Measurements from ENCODE around the gene TRPM5. TPM values are rescaled to one million over a fixed set of nuclear protein-coding genes. Genes with fewer than 3 reads are reported as not detected.

TRPM5 gene
- total and polyA plus RNA-seq, 9 of the 15 experiments (the other 6 are each of a cell fraction or from before 2014, with no cell fraction given), result not detected

DNA sequence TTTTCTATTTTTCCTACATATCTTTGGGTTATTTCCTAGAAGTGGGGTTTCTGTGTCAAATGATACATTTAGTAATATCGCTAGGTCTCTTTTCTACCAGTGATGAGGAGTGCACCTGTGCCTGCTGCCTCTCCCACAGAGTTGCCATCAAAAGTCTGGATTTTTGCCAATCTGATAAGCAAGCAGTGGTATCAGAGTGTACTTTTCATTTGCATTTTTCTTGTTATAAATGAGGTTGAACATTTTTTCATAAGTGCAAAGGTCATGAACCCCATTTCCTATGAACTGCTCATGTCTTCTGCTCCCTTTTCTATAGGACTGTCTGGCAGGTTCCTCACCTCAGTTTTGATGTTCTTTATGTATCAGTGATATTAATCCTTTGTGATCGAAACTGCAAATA lies 1.7 kb downstream of the TRPM5 start:
- FAIRE-seq (no peak), DNase-seq (ENCODE audit: extremely low read depth in 1 of 4, low spot score in 3 of 4) (no peak), ATAC-seq (no peak)
- H2AFZ ChIP-seq (ENCODE audit: low read depth, low read length), result no peak overlapping the region
- no peaks in the 10 kb centered on the region for H3K79me2 ChIP-seq (ENCODE audit: control insufficient read depth, insufficient read depth, low read length)
- ChIA-PET POLR2A (no interaction called here), CTCF (ENCODE audit: low intra/inter-chr PET ratio) (no interaction called here)
- H3K4me2 ChIP-seq (ENCODE audit: insufficient read depth, low read length), result no peak overlapping the region
- TF ChIP-seq STAT5B (CRISPR knock-in tag; IDR thresholded peaks at IDR 0.05), result no peak
- peak; percentile 82 for TF ChIP-seq NFIC (IDR thresholded peaks at IDR 0.05)
- H3K9me3 ChIP-seq (replicated peaks; ENCODE audit: control insufficient read depth, insufficient read depth, low read depth, low read length), result no peaks in the 10 kb centered on the region
- peaks cover 0 to 25% of the 10 kb centered on the region in 2 experiments; a peak in 3 of 5 replicates for H3K27me3 ChIP-seq (ENCODE audit: control insufficient read depth in 2 of 2, insufficient read depth in 2 of 2, low read length in 2 of 2)
- H3K36me3 ChIP-seq (ENCODE audit: control insufficient read depth, insufficient read depth, low read length), result no peaks in the 10 kb centered on the region
- H3K9me1 ChIP-seq (ENCODE audit: control insufficient read depth, insufficient read depth, low read length), result no peaks in the 10 kb centered on the region
- peaks cover 0 to 22% of the 10 kb centered on the region in 2 experiments; a peak in 2 of 5 replicates for H3K4me1 ChIP-seq (replicated peaks in 1 of 2; ENCODE audit: control insufficient read depth in 2 of 2, insufficient read depth in 2 of 2, low read length in 2 of 2)
- H3K4me3 ChIP-seq, result no peak overlapping the region
- WGBS (ENCODE audit: insufficient coverage, low coverage, missing lambda C conversion rate), result 3% methylated on average over 2 of the region's 2 CpGs
- H4K20me1 ChIP-seq (replicated peaks; ENCODE audit: control insufficient read depth, insufficient read depth, low read length), result peaks cover 9% of the 10 kb centered on the region
- H3K9ac ChIP-seq (ENCODE audit: insufficient read depth in 1 of 2, low read depth in 2 of 2, low read length in 2 of 2), result no peak overlapping the region
- intact Hi-C loops (cut with micrococcal nuclease) (no loop called here), in situ Hi-C loops (cut with MboI) (no loop called here)
- H3K27ac ChIP-seq (ENCODE audit: extremely low read depth, low read depth, low read length), result no peak overlapping the region
- no TSS peak for BruUV-seq (replicated peaks)

- POLR2A ChIA-PET, result no interaction called here
- Histone ChIP-seq H3K27me3 (ENCODE audit: control insufficient read depth in 2 of 2, insufficient read depth in 2 of 2, low read length in 2 of 2) (peaks cover 2 to 27% of the 10 kb centered on the region in 2 experiments; a peak in 3 of 5 replicates), H3K27ac (ENCODE audit: extremely low read depth, low read depth, low read length) (no peak overlapping the region), H3K9me1 (ENCODE audit: control insufficient read depth, insufficient read depth, low read length) (no peaks in the 10 kb centered on the region), H3K9ac (ENCODE audit: insufficient read depth in 1 of 2, low read depth in 2 of 2, low read length in 2 of 2) (no peak overlapping the region), H3K4me2 (ENCODE audit: insufficient read depth, low read length) (no peak overlapping the region), H3K36me3 (ENCODE audit: control insufficient read depth, insufficient read depth, low read length) (no peaks in the 10 kb centered on the region), H3K4me3 (no peak overlapping the region), H2AFZ (ENCODE audit: low read depth, low read length) (no peak overlapping the region), H3K79me2 (ENCODE audit: control insufficient read depth, insufficient read depth, low read length) (no peaks in the 10 kb centered on the region), H3K4me1 (replicated peaks in 1 of 2; ENCODE audit: control insufficient read depth in 2 of 2, insufficient read depth in 2 of 2, low read length in 2 of 2) (peaks cover 0 to 22% of the 10 kb centered on the region in 2 experiments; a peak in 2 of 5 replicates), H3K9me3 (replicated peaks; ENCODE audit: control insufficient read depth, insufficient read depth, low read depth, low read length) (no peaks in the 10 kb centered on the region), H4K20me1 (replicated peaks; ENCODE audit: control insufficient read depth, insufficient read depth, low read length) (peaks cover 6% of the 10 kb centered on the region)
- WGBS (ENCODE audit: insufficient coverage, low coverage, missing lambda C conversion rate), result 0% methylated on average over 3 of the region's 4 CpGs
- ATAC-seq (no peak), DNase-seq (ENCODE audit: extremely low read depth in 1 of 4, low spot score in 3 of 4) (no peak), FAIRE-seq (no peak)
- no TSS peak for BruUV-seq (replicated peaks)
- intact Hi-C loops (cut with micrococcal nuclease), result no loop called here
- TF ChIP-seq ZNF395 (CRISPR knock-in tag; IDR thresholded peaks at IDR 0.05), result no peak
- no peak for TF ChIP-seq MTF1 (CRISPR knock-in tag; IDR thresholded peaks at IDR 0.05; ENCODE audit: borderline replicate concordance)
- TF ChIP-seq RBM15 (IDR thresholded peaks at IDR 0.05; ENCODE audit: insufficient read depth, low read length), result no peak
- TF ChIP-seq CCNT2 (IDR thresholded peaks at IDR 0.05; ENCODE audit: borderline replicate concordance, extremely low read depth, insufficient read length, low read depth, low read length), result no peak
- CTCF ChIA-PET (ENCODE audit: low intra/inter-chr PET ratio), result no interaction called here
- in situ Hi-C loops (cut with MboI), result no loop called here
Observed at GRCh38 chr11:2441171-2441570, 3.1 kb downstream of the TRPM5 start.

All from K562 (cell line).